ENCODE data around the gene RABGAP1L. TPM values are rescaled to one million over a fixed set of nuclear protein-coding genes. Genes with fewer than 3 reads are reported as not detected.

The RABGAP1L gene
- total and polyA plus RNA-seq, 4 donors = 4.8 to 53.5 (median 18.8) TPM

DNA sequence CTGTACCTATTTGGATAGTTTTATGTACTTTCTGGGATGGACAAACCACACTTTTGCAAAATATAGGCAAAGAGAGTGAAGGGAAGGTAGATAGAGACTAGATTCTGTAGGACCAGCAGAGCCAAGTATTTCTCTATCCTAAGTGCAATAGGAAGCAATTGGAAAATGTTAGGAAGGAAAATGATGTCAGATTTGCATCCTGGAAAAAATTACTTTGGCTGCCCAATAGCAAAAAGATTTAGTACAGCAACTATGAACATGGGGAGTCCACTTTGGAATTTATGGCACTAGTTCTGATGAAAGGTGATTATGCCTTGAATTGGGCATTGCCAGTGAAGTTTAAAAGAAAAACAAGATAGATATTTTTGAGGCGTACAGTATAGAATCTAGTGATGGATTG is 789.7 kb downstream of the RABGAP1L start:
- Histone ChIP-seq H3K27me3 (ENCODE audit: control insufficient read depth in 4 of 4, insufficient read depth in 4 of 4, low read length in 3 of 4) (no peaks in the 10 kb centered on the region), H3K4me1 (ENCODE audit: control insufficient read depth in 4 of 4, insufficient read depth in 4 of 4, low read length in 3 of 4) (peaks cover 0 to 12% (median 10%) of the 10 kb centered on the region in 4 donors), H3K9me3 (ENCODE audit: control insufficient read depth in 4 of 4, low read length in 3 of 4) (no peaks in the 10 kb centered on the region), H3K36me3 (ENCODE audit: control insufficient read depth in 4 of 4, insufficient read depth in 3 of 4, low read depth in 1 of 4, low read length in 3 of 4) (no peaks in the 10 kb centered on the region), H3K27ac (ENCODE audit: low read depth in 1 of 2, low read length in 2 of 2) (no peak overlapping the region), H3K4me3 (ENCODE audit: low read depth in 1 of 3, low read length in 3 of 3) (no peak overlapping the region), H3K9ac (ENCODE audit: low read depth in 1 of 2, low read length in 2 of 2) (no peak overlapping the region)
- no peak for DNase-seq (ENCODE audit: low spot score)
- TF ChIP-seq SP1 (IDR thresholded peaks at IDR 0.05) = no peak
- TF ChIP-seq RXRA (IDR thresholded peaks at IDR 0.05) = no peak
- TF ChIP-seq, protein P1, sequence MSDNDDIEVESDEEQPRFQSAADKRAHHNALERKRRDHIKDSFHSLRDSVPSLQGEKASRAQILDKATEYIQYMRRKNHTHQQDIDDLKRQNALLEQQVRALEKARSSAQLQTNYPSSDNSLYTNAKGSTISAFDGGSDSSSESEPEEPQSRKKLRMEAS (IDR thresholded peaks at IDR 0.05) = no peak
- no peak for TF ChIP-seq HNF4A (conservative IDR thresholded peaks at IDR 0.05)
- TF ChIP-seq FOXA2 (IDR thresholded peaks at IDR 0.05) = no peak
- no peak for TF ChIP-seq YY1 (IDR thresholded peaks at IDR 0.05)
- TF ChIP-seq, protein P2, sequence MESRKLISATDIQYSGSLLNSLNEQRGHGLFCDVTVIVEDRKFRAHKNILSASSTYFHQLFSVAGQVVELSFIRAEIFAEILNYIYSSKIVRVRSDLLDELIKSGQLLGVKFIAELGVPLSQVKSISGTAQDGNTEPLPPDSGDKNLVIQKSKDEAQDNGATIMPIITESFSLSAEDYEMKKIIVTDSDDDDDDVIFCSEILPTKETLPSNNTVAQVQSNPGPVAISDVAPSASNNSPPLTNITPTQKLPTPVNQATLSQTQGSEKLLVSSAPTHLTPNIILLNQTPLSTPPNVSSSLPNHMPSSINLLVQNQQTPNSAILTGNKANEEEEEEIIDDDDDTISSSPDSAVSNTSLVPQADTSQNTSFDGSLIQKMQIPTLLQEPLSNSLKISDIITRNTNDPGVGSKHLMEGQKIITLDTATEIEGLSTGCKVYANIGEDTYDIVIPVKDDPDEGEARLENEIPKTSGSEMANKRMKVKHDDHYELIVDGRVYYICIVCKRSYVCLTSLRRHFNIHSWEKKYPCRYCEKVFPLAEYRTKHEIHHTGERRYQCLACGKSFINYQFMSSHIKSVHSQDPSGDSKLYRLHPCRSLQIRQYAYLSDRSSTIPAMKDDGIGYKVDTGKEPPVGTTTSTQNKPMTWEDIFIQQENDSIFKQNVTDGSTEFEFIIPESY (IDR thresholded peaks at IDR 0.05) = no peak
- TF ChIP-seq JUND (IDR thresholded peaks at IDR 0.05) = no peak
- no peak for TF ChIP-seq TAF1 (conservative IDR thresholded peaks at IDR 0.05)
- TF ChIP-seq FOXA1 (IDR thresholded peaks at IDR 0.05) = no peak
- TF ChIP-seq, protein P3, sequence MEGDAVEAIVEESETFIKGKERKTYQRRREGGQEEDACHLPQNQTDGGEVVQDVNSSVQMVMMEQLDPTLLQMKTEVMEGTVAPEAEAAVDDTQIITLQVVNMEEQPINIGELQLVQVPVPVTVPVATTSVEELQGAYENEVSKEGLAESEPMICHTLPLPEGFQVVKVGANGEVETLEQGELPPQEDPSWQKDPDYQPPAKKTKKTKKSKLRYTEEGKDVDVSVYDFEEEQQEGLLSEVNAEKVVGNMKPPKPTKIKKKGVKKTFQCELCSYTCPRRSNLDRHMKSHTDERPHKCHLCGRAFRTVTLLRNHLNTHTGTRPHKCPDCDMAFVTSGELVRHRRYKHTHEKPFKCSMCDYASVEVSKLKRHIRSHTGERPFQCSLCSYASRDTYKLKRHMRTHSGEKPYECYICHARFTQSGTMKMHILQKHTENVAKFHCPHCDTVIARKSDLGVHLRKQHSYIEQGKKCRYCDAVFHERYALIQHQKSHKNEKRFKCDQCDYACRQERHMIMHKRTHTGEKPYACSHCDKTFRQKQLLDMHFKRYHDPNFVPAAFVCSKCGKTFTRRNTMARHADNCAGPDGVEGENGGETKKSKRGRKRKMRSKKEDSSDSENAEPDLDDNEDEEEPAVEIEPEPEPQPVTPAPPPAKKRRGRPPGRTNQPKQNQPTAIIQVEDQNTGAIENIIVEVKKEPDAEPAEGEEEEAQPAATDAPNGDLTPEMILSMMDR (IDR thresholded peaks at IDR 0.05; ENCODE audit: low read depth, low read length, missing input control) = no peak
- TF ChIP-seq HNF4G (IDR thresholded peaks at IDR 0.05) = no peak
- TF ChIP-seq, protein P4, sequence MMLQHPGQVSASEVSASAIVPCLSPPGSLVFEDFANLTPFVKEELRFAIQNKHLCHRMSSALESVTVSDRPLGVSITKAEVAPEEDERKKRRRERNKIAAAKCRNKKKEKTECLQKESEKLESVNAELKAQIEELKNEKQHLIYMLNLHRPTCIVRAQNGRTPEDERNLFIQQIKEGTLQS (IDR thresholded peaks at IDR 0.05) = no peak
- TF ChIP-seq EGR1 (IDR thresholded peaks at IDR 0.05; ENCODE audit: low read depth in 2 of 2) = no peak
- TF ChIP-seq GABPA (IDR thresholded peaks at IDR 0.05 in 1 of 2, conservative IDR thresholded peaks at IDR 0.05 in 1 of 2) = no peak
- TF ChIP-seq RAD21 (IDR thresholded peaks at IDR 0.05) = no peak
- 96% methylated on average over 1 of the region's 1 CpG for WGBS

DNA sequence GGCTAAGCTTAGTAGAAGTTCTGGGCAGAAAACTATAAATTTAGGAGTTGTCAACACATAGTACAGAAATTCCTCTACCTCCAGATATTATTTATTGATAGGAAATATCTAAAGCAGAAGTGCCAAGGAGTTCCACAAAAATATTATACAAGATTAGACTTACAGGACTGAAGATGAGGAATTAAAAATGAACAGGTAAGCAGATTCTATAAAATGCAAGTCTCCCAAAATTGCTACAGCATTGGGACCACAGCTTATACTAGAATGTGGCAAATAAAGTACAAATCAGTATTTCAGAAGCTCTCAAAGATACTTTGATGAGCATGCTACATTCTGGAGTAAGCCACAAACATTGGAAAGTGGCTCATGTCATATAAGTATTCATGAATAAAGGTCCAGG is 790.3 kb downstream of the RABGAP1L start:
- peaks cover under 1 to 18% (median 11%) of the 10 kb centered on the region in 4 donors for H3K4me1 ChIP-seq (ENCODE audit: control insufficient read depth in 4 of 4, insufficient read depth in 4 of 4, low read length in 3 of 4)
- no peak overlapping the region for H3K27ac ChIP-seq (ENCODE audit: low read depth in 1 of 2, low read length in 2 of 2)
- no peak for DNase-seq (ENCODE audit: low spot score)
- H3K4me3 ChIP-seq (ENCODE audit: low read depth in 1 of 3, low read length in 3 of 3) = no peak overlapping the region
- TF ChIP-seq FOXA2 (IDR thresholded peaks at IDR 0.05) = no peak
- TF ChIP-seq HNF4A (conservative IDR thresholded peaks at IDR 0.05) = no peak
- no peak for TF ChIP-seq RAD21 (IDR thresholded peaks at IDR 0.05)
- TF ChIP-seq, protein P1 (IDR thresholded peaks at IDR 0.05) = no peak
- no peak for TF ChIP-seq HNF4G (IDR thresholded peaks at IDR 0.05)
- no peak for TF ChIP-seq TAF1 (conservative IDR thresholded peaks at IDR 0.05)
- TF ChIP-seq YY1 (IDR thresholded peaks at IDR 0.05) = no peak
- H3K9me3 ChIP-seq (ENCODE audit: control insufficient read depth in 4 of 4, low read length in 3 of 4) = no peaks in the 10 kb centered on the region
- no peaks in the 10 kb centered on the region for H3K27me3 ChIP-seq (ENCODE audit: control insufficient read depth in 4 of 4, insufficient read depth in 4 of 4, low read length in 3 of 4)
- no peak overlapping the region for H3K9ac ChIP-seq (ENCODE audit: low read depth in 1 of 2, low read length in 2 of 2)
- H3K36me3 ChIP-seq (ENCODE audit: control insufficient read depth in 4 of 4, insufficient read depth in 3 of 4, low read depth in 1 of 4, low read length in 3 of 4) = no peaks in the 10 kb centered on the region

Data from liver (tissue), 9 donors.